ENCODE measurements around the gene AGO4.
A peak's percentile ranks its signal among the peaks of the same experiment; 100 is the strongest.
"Not testable (repeated sequence)": the region's sequence is repeated elsewhere in the genome, so short reads cannot be mapped to it uniquely, and the experiment has no call there.

The AGO4 gene

GRCh38 chr1:35768350-35769187, 39.2 kb upstream of the AGO4 start:
- Histone ChIP-seq H3K27me3 (ENCODE audit: low read depth, low read length) (no peaks in the 10 kb centered on the region), H4K20me1 (ENCODE audit: insufficient read depth, low read length) (no peaks in the 10 kb centered on the region), H2AFZ (ENCODE audit: low read depth, low read length) (peak overlapping the region; percentile 47; the same call in 1 of the 2 replicates), H3K79me2 (ENCODE audit: low read length) (peaks cover 19% of the 10 kb centered on the region), H3K36me3 (replicated peaks; ENCODE audit: low read depth, low read length) (no peaks in the 10 kb centered on the region), H3K9ac (ENCODE audit: low read length) (peak overlapping the region; percentile 84), H3K27ac (ENCODE audit: low read length) (peak overlapping the region; percentile 70), H3K9me3 (ENCODE audit: insufficient read depth, low read length) (no peaks in the 10 kb centered on the region), H3K4me1 (ENCODE audit: low read length) (peaks cover 4% of the 10 kb centered on the region; the same call in 1 of the 2 replicates), H3K4me3 (ENCODE audit: low read length) (peak overlapping the region; percentile 89), H3K4me2 (ENCODE audit: low read length) (peak overlapping the region; percentile 79)
- TF ChIP-seq CTCF (IDR thresholded peaks at IDR 0.05; ENCODE audit: low read depth, low read length) = no peak
- no peak for TF ChIP-seq EZH2phosphoT487 (IDR thresholded peaks at IDR 0.05; ENCODE audit: low read depth)

- H3K27me3 ChIP-seq (ENCODE audit: low read depth, low read length) = no peaks in the 10 kb centered on the region
- H3K9me3 ChIP-seq (ENCODE audit: insufficient read depth, low read length) = no peaks in the 10 kb centered on the region
- H4K20me1 ChIP-seq (ENCODE audit: insufficient read depth, low read length) = no peaks in the 10 kb centered on the region
- H3K4me3 ChIP-seq (ENCODE audit: low read length) = peak overlapping the region; percentile 89
- TF ChIP-seq CTCF (IDR thresholded peaks at IDR 0.05; ENCODE audit: low read depth, low read length) = no peak
- TF ChIP-seq EZH2phosphoT487 (IDR thresholded peaks at IDR 0.05; ENCODE audit: low read depth) = no peak
- peaks cover 4% of the 10 kb centered on the region; the same call in 1 of the 2 replicates for H3K4me1 ChIP-seq (ENCODE audit: low read length)
- peak overlapping the region; percentile 79 for H3K4me2 ChIP-seq (ENCODE audit: low read length)
- peak overlapping the region; percentile 84 for H3K9ac ChIP-seq (ENCODE audit: low read length)
- H3K36me3 ChIP-seq (replicated peaks; ENCODE audit: low read depth, low read length) = no peaks in the 10 kb centered on the region
- H3K79me2 ChIP-seq (ENCODE audit: low read length) = peaks cover 19% of the 10 kb centered on the region
- peak overlapping the region; percentile 79; the same call in 1 of the 2 replicates for H2AFZ ChIP-seq (ENCODE audit: low read depth, low read length)
- peak overlapping the region; percentile 70 for H3K27ac ChIP-seq (ENCODE audit: low read length)
Measured at GRCh38 chr1:35769188-35769758, 38.5 kb upstream of the AGO4 start.

- Histone ChIP-seq H3K36me3 (replicated peaks; ENCODE audit: low read depth, low read length) (no peaks in the 10 kb centered on the region), H3K9ac (ENCODE audit: low read length) (no peak overlapping the region), H2AFZ (ENCODE audit: low read depth, low read length) (no peak overlapping the region), H3K4me1 (ENCODE audit: low read length) (peaks cover 8% of the 10 kb centered on the region), H3K4me3 (ENCODE audit: low read length) (no peak overlapping the region), H3K27ac (ENCODE audit: low read length) (no peak overlapping the region), H3K79me2 (ENCODE audit: low read length) (peaks cover 5% of the 10 kb centered on the region), H3K4me2 (ENCODE audit: low read length) (no peak overlapping the region), H3K9me3 (ENCODE audit: insufficient read depth, low read length) (no peaks in the 10 kb centered on the region), H3K27me3 (ENCODE audit: low read depth, low read length) (no peaks in the 10 kb centered on the region), H4K20me1 (ENCODE audit: insufficient read depth, low read length) (no peaks in the 10 kb centered on the region)
- TF ChIP-seq CTCF (IDR thresholded peaks at IDR 0.05; ENCODE audit: low read depth, low read length) (no peak), EZH2phosphoT487 (IDR thresholded peaks at IDR 0.05; ENCODE audit: low read depth) (no peak)
Measured at GRCh38 chr1:35773711-35774110, 34.1 kb upstream of the AGO4 start.

GRCh38 chr1:35776172-35776571, 31.6 kb upstream of the AGO4 start:
- H3K4me1 ChIP-seq (ENCODE audit: low read length); H3K27ac ChIP-seq (ENCODE audit: low read length); H3K79me2 ChIP-seq (ENCODE audit: low read length); H3K36me3 ChIP-seq (replicated peaks; ENCODE audit: low read depth, low read length); H3K9me3 ChIP-seq (ENCODE audit: insufficient read depth, low read length); H4K20me1 ChIP-seq (ENCODE audit: insufficient read depth, low read length); H3K27me3 ChIP-seq (ENCODE audit: low read depth, low read length); H3K9ac ChIP-seq (ENCODE audit: low read length); H3K4me2 ChIP-seq (ENCODE audit: low read length); H2AFZ ChIP-seq (ENCODE audit: low read depth, low read length); H3K4me3 ChIP-seq (ENCODE audit: low read length): not testable (repeated sequence)

Measured in OCI-LY3 (cell line).